ELF-1 (cell line): ENCODE data around the gene JUND.

ENCODE experiments used
- DNase-seq: peaks from one replicate; pipeline ENCODE4 v3.0.0-alpha.2; 2016; ENCODE audit warnings: low read depth, low spot score

JUND gene

GRCh38 chr19:18290302-18291018, 9.0 kb upstream of the JUND start:
- DNase-seq = no peak

- DNase-seq = no peak
Measured at GRCh38 chr19:18289471-18290301, 8.3 kb upstream of the JUND start.

GRCh38 chr19:18287836-18288772, 6.7 kb upstream of the JUND start:
- peak; percentile 82 for DNase-seq

GRCh38 chr19:18286973-18287635, 5.7 kb upstream of the JUND start:
- DNase-seq = peak; percentile 68

- no peak for DNase-seq
Measured at GRCh38 chr19:18284712-18285360, 3.4 kb upstream of the JUND start.

GRCh38 chr19:18283338-18283737, 1.9 kb upstream of the JUND start:
- no peak for DNase-seq

GRCh38 chr19:18282788-18283141, 1.3 kb upstream of the JUND start:
- DNase-seq = no peak

GRCh38 chr19:18282021-18282787, 782 bp upstream of the JUND start:
- peak; percentile 71 for DNase-seq

GRCh38 chr19:18280247-18281081, 958 bp downstream of the JUND start:
- DNase-seq = peak; percentile 80

GRCh38 chr19:18279516-18280246, 1.7 kb downstream of the JUND start:
- peak; percentile 98 for DNase-seq

GRCh38 chr19:18279266-18279515, 2.2 kb downstream of the JUND start:
- no peak for DNase-seq

- DNase-seq = peak; percentile 65
Measured at GRCh38 chr19:18278521-18279265, 2.7 kb downstream of the JUND start.

- peak; percentile 67 for DNase-seq
Measured at GRCh38 chr19:18274781-18275356, 6.6 kb downstream of the JUND start.

- DNase-seq = no peak
Measured at GRCh38 chr19:18274219-18274780, 7.1 kb downstream of the JUND start, which contains the start of gene IQCN. TSS of gene IQCN (minus strand) at chr19:18274452. CDS start at chr19:18269478, 4,974 bp downstream.

GRCh38 chr19:18273561-18274218, 7.7 kb downstream of the JUND start:
- DNase-seq = no peak

- no peak for DNase-seq
Measured at GRCh38 chr19:18271433-18271841, 10.0 kb downstream of the JUND start.

- no peak for DNase-seq
Measured at GRCh38 chr19:18270326-18270725, 11.1 kb downstream of the JUND start.
